Suprapubic skin (tissue), 4 donors: ENCODE measurements around the gene ARHGEF6. TPM values are rescaled to one million over a fixed set of nuclear protein-coding genes. Genes with fewer than 3 reads are reported as not detected.

ENCODE experiments used
- DNase-seq, 2 donors: peaks; one replicate each; pipeline ENCODE4 v3.0.0-alpha.2; 2019; ENCODE audit warnings: low spot score in 2 of 2
- H3K27ac ChIP-seq: fragments of 200-600 bp; sonication (generic); one replicate; pipeline ENCODE4 v1.5.1; 2019
- H3K27me3 ChIP-seq: fragments of 200-600 bp; sonication (generic); one replicate; pipeline ENCODE4 v1.5.1; 2019
- H3K36me3 ChIP-seq: fragments of 200-600 bp; sonication (generic); one replicate; pipeline ENCODE4 v1.5.1; 2019
- H3K4me1 ChIP-seq: fragments of 200-600 bp; sonication (generic); one replicate; pipeline ENCODE4 v1.5.1; 2019
- H3K4me3 ChIP-seq: fragments of 200-600 bp; sonication (generic); one replicate; pipeline ENCODE4 v1.5.1; 2019; ENCODE audit warnings: mild to moderate bottlenecking
- H3K9me3 ChIP-seq: fragments of 200-600 bp; sonication (generic); one replicate; pipeline ENCODE4 v1.5.1; 2019
- CTCF ChIP-seq, 2 donors: fragments of 200-600 bp in 1 of 2; fragments of 450-650 bp in 1 of 2; sonication (generic) in 1 of 2; IDR thresholded peaks; one replicate each; pipeline ENCODE4 v1.5.1; 2016 to 2019; ENCODE audit warnings: antibody characterized with exemption in 2 of 2, mild to moderate bottlenecking in 1 of 2, moderate library complexity in 1 of 2
- EP300 ChIP-seq: sonication (generic); formaldehyde crosslinking; IDR thresholded peaks from one replicate; pipeline ENCODE4 v1.6.1; 2017; ENCODE audit warnings: antibody characterized with exemption
- POLR2A ChIP-seq, 2 donors: fragments of 450-650 bp; IDR thresholded peaks; one replicate each; pipeline ENCODE4 v1.6.1; 2017; ENCODE audit warnings: antibody characterized with exemption in 2 of 2, mild to moderate bottlenecking in 2 of 2, moderate library complexity in 2 of 2
- POLR2AphosphoS5 ChIP-seq, 3 donors: sonication (generic); formaldehyde crosslinking; IDR thresholded peaks; one replicate each; pipeline ENCODE4 v1.6.1; 2017; ENCODE audit warnings: antibody characterized with exemption in 3 of 3
- WGBS: methylation state at CpG from one replicate; pipeline ENCODE4 v1.1.5; 2018; 5-methylcytosine and 5-hydroxymethylcytosine counted together
- total RNA-seq, 4 donors: library from RNA; depleted of rRNA; stranded (reverse); fragments of >200 nt; gene quantifications; one replicate each; pipeline ENCODE4 v1.1.0, GENCODE V29; 2016

Gene ARHGEF6
- total RNA-seq, 4 donors from 2014 or later, result 5.9 to 16.9 (median 7.2) TPM

- no peak for DNase-seq
- TF ChIP-seq POLR2A (IDR thresholded peaks at IDR 0.05) (no peak), EP300 (no peak), CTCF (IDR thresholded peaks at IDR 0.05) (no peak)
- Histone ChIP-seq H3K4me1 (peaks cover 8% of the 10 kb centered on the region), H3K4me3 (no peak overlapping the region), H3K9me3 (no peaks in the 10 kb centered on the region), H3K27ac (no peak overlapping the region), H3K36me3 (no peaks in the 10 kb centered on the region), H3K27me3 (no peaks in the 10 kb centered on the region)
- WGBS, result 52% methylated on average over 1 of the region's 1 CpG
These were observed 14.8 kb downstream of the ARHGEF6 start for GRCh38 chrX:136765821-136766356.

- TF ChIP-seq CTCF (IDR thresholded peaks at IDR 0.05) (no peak), EP300 (no peak), POLR2AphosphoS5 (IDR thresholded peaks at IDR 0.05) (no peak), POLR2A (IDR thresholded peaks at IDR 0.05) (no peak)
- Histone ChIP-seq H3K4me1 (peaks cover 8% of the 10 kb centered on the region), H3K9me3 (no peaks in the 10 kb centered on the region), H3K27ac (no peak overlapping the region), H3K27me3 (no peaks in the 10 kb centered on the region), H3K4me3 (no peak overlapping the region), H3K36me3 (no peaks in the 10 kb centered on the region)
- WGBS, result 88% methylated on average over 5 of the region's 5 CpGs
- no peak for DNase-seq
These were observed 16.5 kb downstream of the ARHGEF6 start for GRCh38 chrX:136764206-136764605.

GRCh38 chrX:136762820-136763452 is 17.8 kb downstream of the ARHGEF6 start:
- WGBS, result 68% methylated on average over 2 of the region's 2 CpGs
- Histone ChIP-seq H3K27ac (no peak overlapping the region), H3K9me3 (no peaks in the 10 kb centered on the region), H3K4me3 (no peak overlapping the region), H3K4me1 (no peaks in the 10 kb centered on the region), H3K27me3 (no peaks in the 10 kb centered on the region), H3K36me3 (no peaks in the 10 kb centered on the region)
- no peak for TF ChIP-seq POLR2AphosphoS5 (IDR thresholded peaks at IDR 0.05)
- no peak for TF ChIP-seq POLR2A (IDR thresholded peaks at IDR 0.05)
- TF ChIP-seq EP300, result no peak
- TF ChIP-seq CTCF (IDR thresholded peaks at IDR 0.05), result no peak
- no peak for DNase-seq

- DNase-seq, result no peak
- Histone ChIP-seq H3K27ac (no peak overlapping the region), H3K27me3 (no peaks in the 10 kb centered on the region), H3K4me1 (no peaks in the 10 kb centered on the region), H3K4me3 (no peak overlapping the region), H3K36me3 (no peaks in the 10 kb centered on the region), H3K9me3 (no peaks in the 10 kb centered on the region)
- TF ChIP-seq POLR2AphosphoS5 (IDR thresholded peaks at IDR 0.05) (no peak), CTCF (IDR thresholded peaks at IDR 0.05) (no peak), POLR2A (IDR thresholded peaks at IDR 0.05) (no peak), EP300 (no peak)
- WGBS, result 31% methylated on average over 3 of the region's 3 CpGs
These were observed 19.3 kb downstream of the ARHGEF6 start for GRCh38 chrX:136761421-136761820.

GRCh38 chrX:136759968-136760367 is 20.8 kb downstream of the ARHGEF6 start:
- Histone ChIP-seq H3K4me1 (no peaks in the 10 kb centered on the region), H3K9me3 (no peaks in the 10 kb centered on the region), H3K4me3 (no peak overlapping the region), H3K27ac (no peak overlapping the region), H3K27me3 (no peaks in the 10 kb centered on the region), H3K36me3 (no peaks in the 10 kb centered on the region)
- 43% methylated on average over 2 of the region's 2 CpGs for WGBS
- no peak for DNase-seq
- TF ChIP-seq POLR2AphosphoS5 (IDR thresholded peaks at IDR 0.05) (no peak), POLR2A (IDR thresholded peaks at IDR 0.05) (no peak), CTCF (IDR thresholded peaks at IDR 0.05) (no peak), EP300 (no peak)
